H1 (cell line): ENCODE measurements around the gene ALG3. TPM values are rescaled to one million over a fixed set of nuclear protein-coding genes. Genes with fewer than 3 reads are reported as not detected.

ENCODE experiments used
- ASH2L ChIP-seq: fragments of 200-600, 300-600 bp; sonication (generic); IDR thresholded peaks from one replicate; pipeline ENCODE4 v1.7.1; 2017; ENCODE audit warnings: low read length
- CHD7 ChIP-seq: fragments of 300-600 bp; sonication (generic); IDR thresholded peaks from 2 replicates; pipeline ENCODE4 v1.7.1; 2012; ENCODE audit warnings: low read length, moderate library complexity, mild to moderate bottlenecking, inconsistent platforms; ENCODE audit not compliant: insufficient replicate concordance
- CREB1 ChIP-seq: IDR thresholded peaks from 2 replicates; pipeline ENCODE4 v1.6.1; 2012; ENCODE audit warnings: inconsistent platforms
- HDAC2 ChIP-seq, 2 experiments: fragments of 300-600 bp in 1 of 2; sonication (generic) in 1 of 2; IDR thresholded peaks; 2 replicates each; pipeline ENCODE4 v1.6.1; 2011 to 2012; ENCODE audit warnings: low read depth in 2 of 2, low read length in 2 of 2, mild to moderate bottlenecking in 2 of 2, moderate library complexity in 2 of 2, borderline replicate concordance in 1 of 2, inconsistent platforms in 1 of 2
- POLR2A ChIP-seq, 2 experiments: IDR thresholded peaks; 1 replicate in 1 of 2; 2 replicates in 1 of 2; pipeline ENCODE4 v1.6.1; 2011; ENCODE audit warnings: low read depth in 2 of 2, low read length in 2 of 2, mild to moderate bottlenecking in 2 of 2; ENCODE audit errors: control extremely low read depth in 1 of 2
- SAP30 ChIP-seq: fragments of 300-600 bp; sonication (generic); IDR thresholded peaks from 2 replicates; pipeline ENCODE4 v1.7.1; 2012; ENCODE audit warnings: low read length, moderate library complexity, mild to moderate bottlenecking, inconsistent platforms; ENCODE audit not compliant: insufficient read depth, insufficient replicate concordance
- SIX5 ChIP-seq: IDR thresholded peaks from 2 replicates; pipeline ENCODE4 v1.6.1; 2011; ENCODE audit warnings: mild to moderate bottlenecking, low read depth, low read length
- TAF1 ChIP-seq: IDR thresholded peaks from 2 replicates; pipeline ENCODE4 v1.6.1; 2011; ENCODE audit warnings: mild to moderate bottlenecking, low read depth, low read length
- TCF12 ChIP-seq: IDR thresholded peaks from 2 replicates; pipeline ENCODE4 v1.6.1; 2011; ENCODE audit warnings: low read depth, mild to moderate bottlenecking, low read length
- TEAD4 ChIP-seq: IDR thresholded peaks from 2 replicates; pipeline ENCODE4 v1.6.1; 2012; ENCODE audit warnings: low read depth, low read length, inconsistent platforms, mixed read lengths
- polyA plus RNA-seq, 7 experiments: library from polyadenylated mRNA; depleted of rRNA in 3 of 7; stranded (reverse) in 5 of 7; unstranded in 2 of 7; fragments of >200 nt in 5 of 7; fragments of 200-250 nt in 2 of 7; gene quantifications; 1 replicate in 5 of 7; 2 replicates in 1 of 7; 4 replicates in 1 of 7; pipeline versions ENCODE4 v1.2.1 to v1.2.3, GENCODE V29; 2011 to 2013; ENCODE audit warnings: missing spikeins in 2 of 7, mixed read lengths in 2 of 7
- total RNA-seq: library from RNA; stranded (reverse); fragmentation: NEBNext Ultra II Directional; extraction: Animal tissue kit (Norgen Biotek cat#: 25700); gene quantifications from 2 replicates; pipeline ENCODE4 v1.2.1, GENCODE V29; 2021

Gene ALG3
- total and polyA plus RNA-seq, 2 of the 8 experiments (the other 6 are each of a cell fraction or from before 2014, with no cell fraction given), result 54.6 to 148 TPM

- TF ChIP-seq CHD7 (no peak), SIX5 (0 out of 2 replicates have a peak, but pooled peaks have one; percentile 6), POLR2A (IDR thresholded peaks at IDR 0.05; ENCODE audit: control extremely low read depth in 1 of 2, low read depth in 2 of 2, low read length in 2 of 2) (peak; percentile 80 to 92), HDAC2 (IDR thresholded peaks at IDR 0.05; ENCODE audit: borderline replicate concordance in 1 of 2, low read depth in 2 of 2, low read length in 2 of 2) (peak in 1 of 2 experiments; percentile 59; a peak in 1 of 4 replicates), TAF1 (peak; percentile 99), CREB1 (peak; percentile 49; the same call in 1 of the 2 replicates), TEAD4 (no peak), TCF12 (0 out of 2 replicates have a peak, but pooled peaks have one; percentile 48), SAP30 (peak; percentile 98), ASH2L (peak; percentile 88)
Observed at GRCh38 chr3:184248454-184249411, at the start of gene ALG3 (continued).
